Bronchial epithelial cell (primary cell): Measurements from ENCODE around the gene HLA-DRA. TPM values are rescaled to one million over a fixed set of nuclear protein-coding genes. Genes with fewer than 3 reads are reported as not detected.

Experiments
- DNase-seq: peaks from one replicate; pipeline ENCODE4 v3.0.0-alpha.2; 2010; ENCODE audit warnings: low read depth
- FAIRE-seq: peaks from 2 replicates; lab custom pipeline; 2011; peaks lifted over from hg19 to GRCh38; lab: Jason Lieb, UNC
- H3K27me3 ChIP-seq: 2 replicates; pipeline ENCODE4 v1.5.1; 2011; ENCODE audit warnings: low read length; ENCODE audit not compliant: control insufficient read depth, insufficient read depth
- H3K36me3 ChIP-seq: 2 replicates; pipeline ENCODE4 v1.5.1; 2011; ENCODE audit warnings: low read length; ENCODE audit not compliant: control insufficient read depth, insufficient read depth
- H3K4me3 ChIP-seq: 2 replicates; pipeline ENCODE4 v1.5.1; 2011; ENCODE audit warnings: mild to moderate bottlenecking, low read depth, low read length, control low read depth
- CTCF ChIP-seq: IDR thresholded peaks from 2 replicates; pipeline ENCODE4 v1.5.1; 2011; ENCODE audit warnings: mild to moderate bottlenecking, moderate library complexity, low read length, control low read depth, inconsistent platforms; ENCODE audit not compliant: insufficient read depth, severe bottlenecking
- total RNA-seq: library from RNA; depleted of rRNA; stranded (reverse); fragments of >200 nt; gene quantifications from 2 replicates; pipeline ENCODE4 v1.2.1, GENCODE V29; 2014

HLA-DRA gene
- total RNA-seq, 1 donor from 2014 or later, result not detected

- no peak overlapping the region for H3K4me3 ChIP-seq
- TF ChIP-seq CTCF, result no peak
- no peaks in the 10 kb centered on the region for H3K36me3 ChIP-seq
- H3K27me3 ChIP-seq, result no peaks in the 10 kb centered on the region
- DNase-seq (no peak), FAIRE-seq (no peak)
Measured at GRCh38 chr6:32444433-32444832, 4.7 kb downstream of the HLA-DRA start.

- Histone ChIP-seq H3K4me3 (no peak overlapping the region), H3K27me3 (no peaks in the 10 kb centered on the region), H3K36me3 (no peaks in the 10 kb centered on the region)
- no peak for TF ChIP-seq CTCF
- no peak for DNase-seq
- FAIRE-seq, result no peak
Measured at GRCh38 chr6:32445321-32445854, 5.7 kb downstream of the HLA-DRA start.

- TF ChIP-seq CTCF, result no peak
- DNase-seq, result no peak
- no peak for FAIRE-seq
- Histone ChIP-seq H3K4me3 (no peak overlapping the region), H3K36me3 (no peaks in the 10 kb centered on the region), H3K27me3 (no peaks in the 10 kb centered on the region)
Measured at GRCh38 chr6:32447932-32448331, 8.2 kb downstream of the HLA-DRA start.

GRCh38 chr6:32449088-32449736, 9.5 kb downstream of the HLA-DRA start:
- TF ChIP-seq CTCF, result no peak
- H3K27me3 ChIP-seq, result no peaks in the 10 kb centered on the region
- H3K4me3 ChIP-seq, result no peak overlapping the region
- no peaks in the 10 kb centered on the region for H3K36me3 ChIP-seq
- DNase-seq (no peak), FAIRE-seq (no peak)

- FAIRE-seq, result no peak
Measured at GRCh38 chr6:32457054-32457453, 17.4 kb downstream of the HLA-DRA start.

More at GRCh38 chr6:32457054-32457453, 17.4 kb downstream of the HLA-DRA start:
- Histone ChIP-seq H3K27me3 (no peaks in the 10 kb centered on the region), H3K36me3 (no peaks in the 10 kb centered on the region), H3K4me3 (no peak overlapping the region)
- no peak for DNase-seq
- TF ChIP-seq CTCF, result no peak
